ENCODE measurements around the gene KIRREL1. TPM values are rescaled to one million over a fixed set of nuclear protein-coding genes. Genes with fewer than 3 reads are reported as not detected.

KIRREL1 gene
- total RNA-seq, 4 donors from 2014 or later, result 34.1 to 102 (median 57.4) TPM

DNA sequence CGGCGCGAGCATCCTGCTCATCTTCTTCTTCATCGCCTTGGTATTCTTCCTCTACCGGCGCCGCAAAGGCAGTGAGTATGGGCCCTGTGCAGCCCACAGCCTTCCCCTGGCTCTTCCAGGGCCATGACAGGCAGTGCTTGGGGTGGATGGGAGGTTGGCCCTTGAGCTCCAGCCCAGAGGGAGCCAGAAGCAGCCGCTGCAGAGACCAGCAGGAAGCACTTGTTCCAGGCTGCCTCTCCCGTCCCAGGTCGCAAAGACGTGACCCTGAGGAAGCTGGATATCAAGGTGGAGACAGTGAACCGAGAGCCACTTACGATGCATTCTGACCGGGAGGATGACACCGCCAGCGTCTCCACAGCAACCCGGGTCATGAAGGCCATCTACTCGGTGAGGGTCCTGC lies 99.9 kb downstream of the KIRREL1 start:
- Histone ChIP-seq H3K9me3 (no peaks in the 10 kb centered on the region), H3K27ac (no peak overlapping the region), H3K27me3 (no peaks in the 10 kb centered on the region), H3K36me3 (no peaks in the 10 kb centered on the region), H3K4me1 (no peaks in the 10 kb centered on the region), H3K4me3 (no peak overlapping the region)
- no peak for TF ChIP-seq POLR2A (IDR thresholded peaks at IDR 0.05)
- TF ChIP-seq, protein P1, sequence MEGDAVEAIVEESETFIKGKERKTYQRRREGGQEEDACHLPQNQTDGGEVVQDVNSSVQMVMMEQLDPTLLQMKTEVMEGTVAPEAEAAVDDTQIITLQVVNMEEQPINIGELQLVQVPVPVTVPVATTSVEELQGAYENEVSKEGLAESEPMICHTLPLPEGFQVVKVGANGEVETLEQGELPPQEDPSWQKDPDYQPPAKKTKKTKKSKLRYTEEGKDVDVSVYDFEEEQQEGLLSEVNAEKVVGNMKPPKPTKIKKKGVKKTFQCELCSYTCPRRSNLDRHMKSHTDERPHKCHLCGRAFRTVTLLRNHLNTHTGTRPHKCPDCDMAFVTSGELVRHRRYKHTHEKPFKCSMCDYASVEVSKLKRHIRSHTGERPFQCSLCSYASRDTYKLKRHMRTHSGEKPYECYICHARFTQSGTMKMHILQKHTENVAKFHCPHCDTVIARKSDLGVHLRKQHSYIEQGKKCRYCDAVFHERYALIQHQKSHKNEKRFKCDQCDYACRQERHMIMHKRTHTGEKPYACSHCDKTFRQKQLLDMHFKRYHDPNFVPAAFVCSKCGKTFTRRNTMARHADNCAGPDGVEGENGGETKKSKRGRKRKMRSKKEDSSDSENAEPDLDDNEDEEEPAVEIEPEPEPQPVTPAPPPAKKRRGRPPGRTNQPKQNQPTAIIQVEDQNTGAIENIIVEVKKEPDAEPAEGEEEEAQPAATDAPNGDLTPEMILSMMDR (IDR thresholded peaks at IDR 0.05), result no peak
- no peak for DNase-seq
- intact Hi-C loops (cut with DNase I; ENCODE audit: low total_unique reads), result no loop called here

DNA sequence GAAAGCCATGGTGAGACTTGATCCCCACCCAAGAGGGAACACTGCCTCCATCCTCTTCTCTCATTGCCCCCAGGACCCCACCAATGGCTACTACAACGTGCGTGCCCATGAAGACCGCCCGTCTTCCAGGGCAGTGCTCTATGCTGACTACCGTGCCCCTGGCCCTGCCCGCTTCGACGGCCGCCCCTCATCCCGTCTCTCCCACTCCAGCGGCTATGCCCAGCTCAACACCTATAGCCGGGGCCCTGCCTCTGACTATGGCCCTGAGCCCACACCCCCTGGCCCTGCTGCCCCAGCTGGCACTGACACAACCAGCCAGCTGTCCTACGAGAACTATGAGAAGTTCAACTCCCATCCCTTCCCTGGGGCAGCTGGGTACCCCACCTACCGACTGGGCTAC lies 101.1 kb downstream of the KIRREL1 start:
- Histone ChIP-seq H3K4me3 (no peak overlapping the region), H3K27me3 (no peaks in the 10 kb centered on the region), H3K9me3 (no peaks in the 10 kb centered on the region), H3K27ac (no peak overlapping the region), H3K36me3 (no peaks in the 10 kb centered on the region), H3K4me1 (no peaks in the 10 kb centered on the region)
- intact Hi-C loops (cut with DNase I; ENCODE audit: low total_unique reads), result no loop called here
- no peak for DNase-seq
- TF ChIP-seq, protein P1 (IDR thresholded peaks at IDR 0.05), result no peak
- TF ChIP-seq POLR2A (IDR thresholded peaks at IDR 0.05), result no peak

GRCh38 chr1:158095737-158096335 lies 102.4 kb downstream of the KIRREL1 start:
- DNase-seq, result no peak

DNA sequence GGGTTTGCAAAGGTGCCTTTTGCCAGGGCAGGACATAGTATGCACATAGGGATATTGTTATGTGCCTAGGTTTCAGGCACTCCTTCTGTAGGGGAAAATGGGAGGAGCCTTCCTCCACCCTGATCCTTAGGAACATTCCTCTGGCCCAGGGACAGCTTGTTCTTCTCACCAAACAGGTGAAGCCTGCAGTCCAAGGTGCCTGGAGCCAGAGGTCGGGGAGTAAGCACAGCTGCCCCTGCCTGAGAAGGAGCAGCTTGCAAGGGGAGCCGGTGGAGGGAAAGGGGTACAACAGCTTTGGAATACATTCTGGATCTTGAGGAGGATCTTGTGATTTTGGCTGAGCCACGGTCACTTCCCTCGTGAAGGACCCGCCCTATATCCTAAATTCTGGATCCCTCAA lies 104.8 kb downstream of the KIRREL1 start:
- no peaks in the 10 kb centered on the region for H3K27me3 ChIP-seq
- no peaks in the 10 kb centered on the region for H3K36me3 ChIP-seq
- H3K4me1 ChIP-seq, result no peaks in the 10 kb centered on the region
- no peak overlapping the region for H3K4me3 ChIP-seq
- intact Hi-C loops (cut with DNase I; ENCODE audit: low total_unique reads), result no loop called here
- no peak for DNase-seq
- no peak for TF ChIP-seq POLR2A (IDR thresholded peaks at IDR 0.05)
- TF ChIP-seq, protein P1 (IDR thresholded peaks at IDR 0.05), result no peak
- H3K27ac ChIP-seq, result no peak overlapping the region
- no peaks in the 10 kb centered on the region for H3K9me3 ChIP-seq

More at GRCh38 chr1:158095737-158096335, 102.4 kb downstream of the KIRREL1 start:
- intact Hi-C loops (cut with DNase I; ENCODE audit: low total_unique reads), result no loop called here
- TF ChIP-seq, protein P1 (IDR thresholded peaks at IDR 0.05), result peak; percentile 32 to 47 (median 35)
- TF ChIP-seq POLR2A (IDR thresholded peaks at IDR 0.05), result no peak
- no peaks in the 10 kb centered on the region for H3K36me3 ChIP-seq
- H3K4me1 ChIP-seq, result no peaks in the 10 kb centered on the region
- H3K27me3 ChIP-seq, result no peaks in the 10 kb centered on the region
- H3K4me3 ChIP-seq, result no peak overlapping the region
- H3K9me3 ChIP-seq, result no peaks in the 10 kb centered on the region
- H3K27ac ChIP-seq, result no peak overlapping the region

DNA sequence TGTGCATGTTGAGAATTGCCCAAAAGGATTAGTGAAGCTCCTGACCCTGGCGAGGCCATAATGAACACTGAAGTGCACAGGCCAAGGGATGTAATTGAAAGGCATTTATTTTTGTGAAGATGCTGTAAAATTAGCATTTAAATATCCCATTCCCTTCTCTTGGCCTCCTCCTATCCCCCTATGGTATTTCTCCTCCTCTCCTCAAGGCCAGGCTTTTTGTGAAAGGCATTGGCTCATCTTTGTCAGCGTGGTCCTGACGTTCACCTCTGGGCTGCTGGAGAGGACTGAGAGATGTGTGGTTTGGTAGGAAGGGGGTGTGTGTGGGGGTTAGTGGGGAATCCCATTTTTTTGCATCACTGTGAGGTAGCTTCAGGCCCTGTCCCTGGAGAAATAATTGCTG lies 105.7 kb downstream of the KIRREL1 start:
- Histone ChIP-seq H3K4me3 (no peak overlapping the region), H3K27ac (no peak overlapping the region), H3K9me3 (no peaks in the 10 kb centered on the region), H3K4me1 (no peaks in the 10 kb centered on the region), H3K27me3 (no peaks in the 10 kb centered on the region), H3K36me3 (no peaks in the 10 kb centered on the region)
- no peak for DNase-seq
- intact Hi-C loops (cut with DNase I; ENCODE audit: low total_unique reads), result no loop called here
- no peak for TF ChIP-seq POLR2A (IDR thresholded peaks at IDR 0.05)
- TF ChIP-seq, protein P1 (IDR thresholded peaks at IDR 0.05), result no peak
